K562 (cell line): ENCODE data around the gene C2CD4C. TPM values are rescaled to one million over a fixed set of nuclear protein-coding genes. Genes with fewer than 3 reads are reported as not detected.

Experiments
- ATAC-seq: fragments of 200-7000 bp; cut with Tn5 transposase; 3 replicates; pipeline ENCODE4 v1.9.1; 2020; ENCODE audit warnings: moderate library complexity
- BruUV-seq: library from RNA; stranded (reverse); fragments of 400-500 nt; replicated peaks from 2 replicates; lab custom pipeline; 2021; lab: Mats Ljungman, UMichigan
- CTCF ChIA-PET: fragments of 300-600 bp; formaldehyde crosslinking; extraction: SDS; loops from one replicate; lab custom pipeline; 2021; ENCODE audit warnings: low intra/inter-chr PET ratio; lab: Yijun Ruan, JAX
- POLR2A ChIA-PET: fragments of 300-600, 350-650 bp; sonication (Branson Sonifier 250); formaldehyde crosslinking; extraction: SDS; loops from one replicate; lab custom pipeline; 2021; ENCODE audit warnings: antibody characterized with exemption, inconsistent platforms; lab: Yijun Ruan, JAX
- DNase-seq, 4 experiments: peaks; one replicate each; pipeline versions ENCODE4 v3.0.0 to v3.0.0-alpha.2; 2011 to 2018; ENCODE audit warnings: low spot score in 3 of 4, mixed read lengths in 3 of 4; ENCODE audit errors: extremely low read depth in 1 of 4
- FAIRE-seq: peaks from 2 replicates; lab custom pipeline; 2011; peaks lifted over from hg19 to GRCh38; lab: Jason Lieb, UNC
- H2AFZ ChIP-seq: 2 replicates; pipeline ENCODE4 v1.6.0; 2011; ENCODE audit warnings: low read depth, low read length, control low read depth, inconsistent platforms
- H3K27ac ChIP-seq: fragments of 200-600 bp; 3 replicates; pipeline ENCODE4 v1.8.0; 2011; ENCODE audit warnings: low read depth, mild to moderate bottlenecking, control low read depth, inconsistent platforms, low read length, moderate library complexity, mixed read lengths; ENCODE audit errors: extremely low read depth
- H3K27me3 ChIP-seq, 2 experiments: fragments of 300-600 bp in 1 of 2; 2 replicates in 1 of 2; 3 replicates in 1 of 2; pipeline versions ENCODE4 v1.6.0 to v1.8.0; 2011; ENCODE audit warnings: inconsistent platforms in 2 of 2, low read length in 2 of 2, mild to moderate bottlenecking in 1 of 2, mixed read lengths in 1 of 2, moderate library complexity in 1 of 2; ENCODE audit not compliant: control insufficient read depth in 2 of 2, insufficient read depth in 2 of 2
- H3K36me3 ChIP-seq: fragments of 300-600 bp; 3 replicates; pipeline ENCODE4 v1.8.0; 2011; ENCODE audit warnings: mild to moderate bottlenecking, low read length, inconsistent platforms; ENCODE audit not compliant: control insufficient read depth, insufficient read depth
- H3K4me1 ChIP-seq, 2 experiments: fragments of 200-600 bp in 1 of 2; replicated peaks in 1 of 2; 2 replicates in 1 of 2; 3 replicates in 1 of 2; pipeline versions ENCODE4 v1.5.1 to v1.8.0; 2011; ENCODE audit warnings: inconsistent platforms in 2 of 2, low read length in 2 of 2, mild to moderate bottlenecking in 1 of 2, mixed read lengths in 1 of 2, moderate library complexity in 1 of 2; ENCODE audit not compliant: control insufficient read depth in 2 of 2, insufficient read depth in 2 of 2
- H3K4me2 ChIP-seq: 2 replicates; pipeline ENCODE4 v1.6.1; 2011; ENCODE audit warnings: low read length, control low read depth, inconsistent platforms, mixed read lengths; ENCODE audit not compliant: insufficient read depth
- H3K4me3 ChIP-seq: fragments of 200-600 bp; sonication (generic), shearing (Covaris generic); 2 replicates; pipeline ENCODE4 v1.5.1; 2016; ENCODE audit warnings: control low read depth, inconsistent platforms
- H3K79me2 ChIP-seq: fragments of 200-600 bp; 3 replicates; pipeline ENCODE4 v1.8.0; 2011; ENCODE audit warnings: low read length, inconsistent platforms; ENCODE audit not compliant: control insufficient read depth, insufficient read depth
- H3K9ac ChIP-seq, 2 experiments: 2 replicates each; pipeline versions ENCODE4 v1.6.0 to v1.6.1; 2011; ENCODE audit warnings: low read depth in 2 of 2, low read length in 2 of 2, control low read depth in 1 of 2, inconsistent platforms in 1 of 2, mild to moderate bottlenecking in 1 of 2, mixed read lengths in 1 of 2; ENCODE audit not compliant: insufficient read depth in 1 of 2
- H3K9me1 ChIP-seq: one replicate; pipeline ENCODE4 v1.6.0; 2011; ENCODE audit warnings: inconsistent platforms, mild to moderate bottlenecking, low read length, moderate library complexity; ENCODE audit not compliant: control insufficient read depth, insufficient read depth
- H3K9me3 ChIP-seq: replicated peaks from 2 replicates; pipeline ENCODE4 v1.5.1; 2011; ENCODE audit warnings: low read depth, low read length, inconsistent platforms; ENCODE audit not compliant: control insufficient read depth, insufficient read depth
- H4K20me1 ChIP-seq: replicated peaks from 2 replicates; pipeline ENCODE4 v1.6.1; 2011; ENCODE audit warnings: low read length, inconsistent platforms, mixed read lengths; ENCODE audit not compliant: control insufficient read depth, insufficient read depth
- CCNT2 ChIP-seq: IDR thresholded peaks from 2 replicates; pipeline ENCODE4 v1.6.1; 2011; ENCODE audit warnings: borderline replicate concordance, low read depth, mild to moderate bottlenecking, moderate library complexity, mixed read lengths, low read length; ENCODE audit not compliant: insufficient read length; ENCODE audit errors: extremely low read depth
- CTCF ChIP-seq, 3 experiments: IDR thresholded peaks in 2 of 3; conservative IDR thresholded peaks in 1 of 3; 2 replicates each; pipeline ENCODE4 v1.5.1; 2011 to 2012; ENCODE audit warnings: low read length in 3 of 3, mild to moderate bottlenecking in 3 of 3, control low read depth in 2 of 3, improper control_type of control experiment in 1 of 3, inconsistent platforms in 1 of 3, low read depth in 1 of 3, mixed read lengths in 1 of 3, moderate library complexity in 1 of 3; ENCODE audit not compliant: insufficient read depth in 2 of 3
- WGBS: fragments of 100-300 bp; shearing (Covaris generic); methylation state at CpG from one replicate; pipeline ENCODE4 v1.1.6; 2016; ENCODE audit warnings: low coverage, mixed read lengths; ENCODE audit not compliant: insufficient coverage; ENCODE audit errors: missing lambda C conversion rate; 5-methylcytosine and 5-hydroxymethylcytosine counted together
- in situ Hi-C: fragments of 300-500 bp; cut with MboI; formaldehyde crosslinking; loops from 4 replicates; pipeline ENCODE4 v1.15.0; 2018; ENCODE audit warnings: inconsistent platforms, mixed read lengths
- intact Hi-C: fragments of 100-400 bp; cut with micrococcal nuclease; formaldehyde crosslinking; loops from 2 replicates; pipeline ENCODE4 v1.14.2; 2022
- polyA plus RNA-seq, 8 experiments: library from polyadenylated mRNA; depleted of rRNA in 4 of 8; stranded (reverse) in 5 of 8; unstranded in 3 of 8; fragments of >200 nt; fragmentation: Nextera tagmentation in 2 of 8; fragmentation: Illumina TruSeq in 1 of 8; extraction: Ambion mirVana in 2 of 8; extraction: Trizol in 1 of 8; gene quantifications; 2 replicates each; pipeline versions ENCODE4 v1.2.1 to v1.2.3, GENCODE V29; 2011 to 2014; ENCODE audit warnings: inconsistent platforms in 1 of 8, missing spikeins in 1 of 8
- total RNA-seq, 7 experiments: library from RNA; depleted of rRNA in 6 of 7; stranded (reverse); fragments of >200 nt in 6 of 7; fragmentation: Illumina TruSeq in 2 of 7; extraction: Trizol in 2 of 7; gene quantifications; 2 replicates each; pipeline versions ENCODE4 v1.2.1 to v1.2.3, GENCODE V29; 2011 to 2021; ENCODE audit warnings: low replicate concordance in 1 of 7

C2CD4C gene
- total and polyA plus RNA-seq, 9 of the 15 experiments (the other 6 are each of a cell fraction or from before 2014, with no cell fraction given), result 0.01 to 0.07 TPM; not detected in 7

GRCh38 chr19:377801-378581 lies 31.0 kb downstream of the C2CD4C start:
- intact Hi-C loops, result no loop called here
- H3K4me3 ChIP-seq, result no peak overlapping the region
- FAIRE-seq (no peak), DNase-seq (no peak), ATAC-seq (peak; percentile 59)
- TF ChIP-seq CCNT2, result no peak
- peak in 2 of 3 experiments; percentile 2 to 14; a peak in 1 of 6 replicates for TF ChIP-seq CTCF (IDR thresholded peaks at IDR 0.05 in 2 of 3, conservative IDR thresholded peaks at IDR 0.05 in 1 of 3; ENCODE audit: insufficient read depth in 2 of 3, low read depth in 1 of 3, low read length in 3 of 3)
- peak overlapping the region in 1 of 2 experiments; percentile 52; a peak in 1 of 4 replicates for H3K9ac ChIP-seq
- 14% methylated on average over 37 of the region's 38 CpGs for WGBS
- CTCF ChIA-PET, result no interaction called here
- BruUV-seq, result no TSS peak
- no peaks in the 10 kb centered on the region; the same call in 1 of the 2 replicates for H4K20me1 ChIP-seq
- H3K36me3 ChIP-seq, result no peaks in the 10 kb centered on the region
- no peak overlapping the region for H2AFZ ChIP-seq
- H3K4me2 ChIP-seq, result no peak overlapping the region
- H3K79me2 ChIP-seq, result no peaks in the 10 kb centered on the region
- in situ Hi-C loops, result no loop called here
- H3K9me3 ChIP-seq, result no peaks in the 10 kb centered on the region
- H3K9me1 ChIP-seq, result no peaks in the 10 kb centered on the region
- POLR2A ChIA-PET, result interaction anchor here (0.6 kb wide), 1 partner anchor 14 kb away, joined by 3 read pairs; no protein-coding TSS in a partner anchor
- peaks cover 4 to 41% of the 10 kb centered on the region in 2 experiments; a peak in 4 of 5 replicates for H3K4me1 ChIP-seq
- no peak overlapping the region for H3K27ac ChIP-seq
- peaks cover 26 to 53% of the 10 kb centered on the region in 2 experiments for H3K27me3 ChIP-seq
